HEK293 (cell line): Measurements from ENCODE around the gene FILIP1.

Source experiments
- CTCF ChIA-PET: fragments of 350-600 bp; formaldehyde crosslinking; extraction: SDS; loops from one replicate; lab custom pipeline; 2021; ENCODE audit warnings: antibody characterized with exemption; lab: Yijun Ruan, JAX
- POLR2A ChIA-PET: fragments of 300-600 bp; formaldehyde crosslinking; extraction: SDS; loops from one replicate; lab custom pipeline; 2020; ENCODE audit warnings: antibody characterized with exemption, inconsistent platforms; lab: Yijun Ruan, JAX
- H3K27ac ChIP-seq: fragments of 200-500 bp; sonication (Bioruptor generic); 2 replicates; pipeline ENCODE4 v1.5.1; 2014; ENCODE audit warnings: low read depth, low read length, control low read depth, inconsistent platforms; ENCODE audit errors: extremely low read depth
- H3K36me3 ChIP-seq, 2 experiments: fragments of 200-500 bp in 1 of 2; sonication (Bioruptor generic) in 1 of 2; 1 replicate in 1 of 2; 2 replicates in 1 of 2; pipeline ENCODE4 v1.5.1; 2014 to 2017; ENCODE audit warnings: inconsistent platforms in 2 of 2, low read length in 2 of 2; ENCODE audit not compliant: control insufficient read depth in 2 of 2, insufficient read depth in 1 of 2
- H3K4me1 ChIP-seq: fragments of 200-500 bp; sonication (Bioruptor generic); 2 replicates; pipeline ENCODE4 v1.5.1; 2014; ENCODE audit warnings: mild to moderate bottlenecking, low read length, inconsistent platforms; ENCODE audit not compliant: control insufficient read depth, insufficient read depth
- H3K4me3 ChIP-seq: 2 replicates; pipeline ENCODE4 v1.5.1; 2011; ENCODE audit warnings: low read depth, mild to moderate bottlenecking, control low read depth, low read length, moderate library complexity
- H3K9me3 ChIP-seq: fragments of 200-500 bp; sonication (Bioruptor generic); 2 replicates; pipeline ENCODE4 v1.5.1; 2014; ENCODE audit warnings: low read depth, low read length, inconsistent platforms; ENCODE audit not compliant: control insufficient read depth, insufficient read depth
- EGR2 ChIP-seq: fragments of 450-650 bp; formaldehyde crosslinking; IDR thresholded peaks from 2 replicates; pipeline ENCODE4 v1.5.1; 2016; ENCODE audit warnings: low read depth, missing biosample characterization, missing genetic modification characterization
- GLI4 ChIP-seq: fragments of 450-650 bp; formaldehyde crosslinking; IDR thresholded peaks from 2 replicates; pipeline ENCODE4 v1.5.1; 2016; ENCODE audit warnings: missing biosample characterization, missing genetic modification characterization
- KLF9 ChIP-seq: fragments of 450-650 bp; formaldehyde crosslinking; IDR thresholded peaks from 2 replicates; pipeline ENCODE4 v1.5.1; 2016; ENCODE audit warnings: missing biosample characterization, missing genetic modification characterization, low read depth
- YY1 ChIP-seq: fragments of 450-650 bp; formaldehyde crosslinking; IDR thresholded peaks from 2 replicates; pipeline ENCODE4 v1.5.1; 2018; ENCODE audit warnings: missing biosample characterization, missing genetic modification characterization
- ZIC2 ChIP-seq: fragments of 450-650 bp; formaldehyde crosslinking; IDR thresholded peaks from 2 replicates; pipeline ENCODE4 v1.5.1; 2016; ENCODE audit warnings: missing biosample characterization, missing genetic modification characterization
- ZNF121 ChIP-seq: fragments of 450-650 bp; formaldehyde crosslinking; IDR thresholded peaks from 2 replicates; pipeline ENCODE4 v1.5.1; 2016; ENCODE audit warnings: missing biosample characterization, missing genetic modification characterization
- ZNF146 ChIP-seq: fragments of 450-650 bp; formaldehyde crosslinking; IDR thresholded peaks from 2 replicates; pipeline ENCODE4 v1.5.1; 2016; ENCODE audit warnings: missing biosample characterization, missing genetic modification characterization
- ZNF174 ChIP-seq: fragments of 450-650 bp; formaldehyde crosslinking; IDR thresholded peaks from 2 replicates; pipeline ENCODE4 v1.5.0; 2017; ENCODE audit warnings: missing biosample characterization, mild to moderate bottlenecking, missing genetic modification characterization
- ZNF175 ChIP-seq: fragments of 450-650 bp; formaldehyde crosslinking; IDR thresholded peaks from 2 replicates; pipeline ENCODE4 v1.5.1; 2016; ENCODE audit warnings: missing biosample characterization, missing genetic modification characterization
- ZNF433 ChIP-seq: fragments of 450-650 bp; formaldehyde crosslinking; IDR thresholded peaks from 2 replicates; pipeline ENCODE4 v1.5.1; 2016; ENCODE audit warnings: missing biosample characterization, missing genetic modification characterization, low read depth
- ZNF473 ChIP-seq: fragments of 450-650 bp; formaldehyde crosslinking; IDR thresholded peaks from 2 replicates; pipeline ENCODE4 v1.5.1; 2017; ENCODE audit warnings: missing biosample characterization, missing genetic modification characterization
- ZNF610 ChIP-seq: fragments of 450-650 bp; formaldehyde crosslinking; IDR thresholded peaks from 2 replicates; pipeline ENCODE4 v1.5.1; 2016; ENCODE audit warnings: missing biosample characterization, missing genetic modification characterization, borderline replicate concordance
- ZNF677 ChIP-seq: fragments of 450-650 bp; IDR thresholded peaks from 2 replicates; pipeline ENCODE4 v1.5.0; 2018; ENCODE audit warnings: missing biosample characterization, mild to moderate bottlenecking, missing genetic modification characterization, moderate library complexity
- ZNF76 ChIP-seq: fragments of 450-650 bp; formaldehyde crosslinking; IDR thresholded peaks from 2 replicates; pipeline ENCODE4; 2016; ENCODE audit warnings: low read depth, missing biosample characterization, missing genetic modification characterization, borderline replicate concordance
- TF ChIP-seq, protein P1 (sequence below): fragments of 450-650 bp; formaldehyde crosslinking; IDR thresholded peaks from 2 replicates; pipeline ENCODE4 v1.5.1; 2016; ENCODE audit warnings: missing biosample characterization, missing genetic modification characterization
- TF ChIP-seq, protein P2 (sequence below): fragments of 450-650 bp; formaldehyde crosslinking; conservative IDR thresholded peaks from 2 replicates; pipeline ENCODE4 v1.5.1; 2016; ENCODE audit warnings: low read depth, missing biosample characterization, missing genetic modification characterization
- TF ChIP-seq, protein P3 (sequence below): fragments of 450-650 bp; formaldehyde crosslinking; IDR thresholded peaks from 2 replicates; pipeline ENCODE4 v1.5.1; 2016; ENCODE audit warnings: missing biosample characterization, missing genetic modification characterization, borderline replicate concordance
- TF ChIP-seq, protein P4 (sequence below): fragments of 450-650 bp; formaldehyde crosslinking; IDR thresholded peaks from 2 replicates; pipeline ENCODE4 v1.5.1; 2016; ENCODE audit warnings: missing biosample characterization, missing genetic modification characterization
- TF ChIP-seq, protein P5 (sequence below): fragments of 450-650 bp; formaldehyde crosslinking; optimal IDR thresholded peaks from 2 replicates; pipeline ENCODE3; 2016; ENCODE audit warnings: missing biosample characterization, mild to moderate bottlenecking, missing genetic modification characterization

FILIP1 gene

DNA sequence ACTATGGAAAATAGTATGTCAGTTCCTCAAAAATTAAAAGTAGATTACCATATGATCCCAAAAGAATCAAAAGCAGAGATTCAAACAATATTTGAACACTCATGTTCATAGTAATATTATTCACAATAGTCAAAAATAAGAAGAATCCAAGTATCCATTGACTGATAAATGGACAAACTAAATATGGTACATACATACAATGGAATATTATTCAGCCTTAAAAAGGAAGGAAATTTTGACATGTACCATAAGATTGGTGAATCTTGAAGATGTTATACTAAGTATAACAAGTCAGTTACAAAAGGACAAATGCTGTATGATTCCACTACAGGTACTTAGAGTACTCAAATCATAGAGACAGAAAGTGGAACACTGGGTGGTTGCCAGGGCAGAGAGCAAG is 120.7 kb downstream of the FILIP1 start:
- POLR2A ChIA-PET = no interaction called here
- CTCF ChIA-PET = interaction anchor here (0.6 to 0.7 kb wide), 3 partner anchors 13 to 720 kb away, joined by 3 read pairs; no protein-coding TSS in a partner anchor
- no peak overlapping the region for H3K27ac ChIP-seq
- H3K4me3 ChIP-seq = no peak overlapping the region
- no peaks in the 10 kb centered on the region for H3K9me3 ChIP-seq
- H3K4me1 ChIP-seq = peaks cover 6% of the 10 kb centered on the region
- peak; percentile 59 for TF ChIP-seq ZNF146 (tag by site-specific recombination)
- no peak for TF ChIP-seq ZNF433 (tag by site-specific recombination)
- no peaks in the 10 kb centered on the region for H3K36me3 ChIP-seq

DNA sequence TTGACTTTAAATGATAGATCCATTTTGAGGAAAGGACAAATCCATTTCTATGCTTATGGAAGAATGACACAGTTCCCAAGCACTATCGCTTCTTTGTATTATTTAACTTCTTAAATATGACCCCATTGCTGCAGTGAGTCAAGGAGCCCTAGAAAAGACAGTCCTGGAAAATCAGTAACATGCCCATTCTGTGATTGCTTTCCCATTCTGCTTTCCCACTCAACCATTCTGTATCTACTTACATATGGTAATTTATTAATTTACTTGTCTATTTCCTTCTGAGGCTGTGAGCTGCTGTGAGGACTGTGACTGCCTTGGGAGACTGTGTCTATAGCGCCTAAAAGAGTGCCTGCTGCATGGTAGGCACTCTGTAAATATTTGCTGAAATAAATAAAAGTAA is 123.6 kb downstream of the FILIP1 start:
- H3K9me3 ChIP-seq = no peaks in the 10 kb centered on the region
- ChIA-PET CTCF (interaction anchor here (0.6 to 5.5 kb wide), 16 partner anchors 10 to 181 kb away, joined by 3 to 93 read pairs (median 10); no protein-coding TSS in a partner anchor), POLR2A (interaction anchor here (1.0 kb wide), 1 partner anchor 12 kb away, joined by 3 read pairs; no protein-coding TSS in a partner anchor)
- no peak overlapping the region for H3K4me3 ChIP-seq
- H3K27ac ChIP-seq = no peak overlapping the region
- no peaks in the 10 kb centered on the region for H3K36me3 ChIP-seq
- H3K4me1 ChIP-seq = no peaks in the 10 kb centered on the region
- TF ChIP-seq KLF9 (tag by site-specific recombination) (no peak), GLI4 (no peak), ZNF175 (tag by site-specific recombination) (no peak), ZNF76 (tag by site-specific recombination) (no peak), ZNF174 (no peak), YY1 (no peak), ZNF121 (tag by site-specific recombination) (no peak), ZNF610 (no peak), EGR2 (no peak), ZNF473 (no peak), ZIC2 (tag by site-specific recombination) (no peak), ZNF677 (tag by site-specific recombination) (no peak)
- TF ChIP-seq, protein P1, sequence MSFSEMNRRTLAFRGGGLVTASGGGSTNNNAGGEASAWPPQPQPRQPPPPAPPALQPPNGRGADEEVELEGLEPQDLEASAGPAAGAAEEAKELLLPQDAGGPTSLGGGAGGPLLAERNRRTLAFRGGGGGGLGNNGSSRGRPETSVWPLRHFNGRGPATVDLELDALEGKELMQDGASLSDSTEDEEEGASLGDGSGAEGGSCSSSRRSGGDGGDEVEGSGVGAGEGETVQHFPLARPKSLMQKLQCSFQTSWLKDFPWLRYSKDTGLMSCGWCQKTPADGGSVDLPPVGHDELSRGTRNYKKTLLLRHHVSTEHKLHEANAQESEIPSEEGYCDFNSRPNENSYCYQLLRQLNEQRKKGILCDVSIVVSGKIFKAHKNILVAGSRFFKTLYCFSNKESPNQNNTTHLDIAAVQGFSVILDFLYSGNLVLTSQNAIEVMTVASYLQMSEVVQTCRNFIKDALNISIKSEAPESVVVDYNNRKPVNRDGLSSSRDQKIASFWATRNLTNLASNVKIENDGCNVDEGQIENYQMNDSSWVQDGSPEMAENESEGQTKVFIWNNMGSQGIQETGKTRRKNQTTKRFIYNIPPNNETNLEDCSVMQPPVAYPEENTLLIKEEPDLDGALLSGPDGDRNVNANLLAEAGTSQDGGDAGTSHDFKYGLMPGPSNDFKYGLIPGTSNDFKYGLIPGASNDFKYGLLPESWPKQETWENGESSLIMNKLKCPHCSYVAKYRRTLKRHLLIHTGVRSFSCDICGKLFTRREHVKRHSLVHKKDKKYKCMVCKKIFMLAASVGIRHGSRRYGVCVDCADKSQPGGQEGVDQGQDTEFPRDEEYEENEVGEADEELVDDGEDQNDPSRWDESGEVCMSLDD = no peak
- TF ChIP-seq, protein P2, sequence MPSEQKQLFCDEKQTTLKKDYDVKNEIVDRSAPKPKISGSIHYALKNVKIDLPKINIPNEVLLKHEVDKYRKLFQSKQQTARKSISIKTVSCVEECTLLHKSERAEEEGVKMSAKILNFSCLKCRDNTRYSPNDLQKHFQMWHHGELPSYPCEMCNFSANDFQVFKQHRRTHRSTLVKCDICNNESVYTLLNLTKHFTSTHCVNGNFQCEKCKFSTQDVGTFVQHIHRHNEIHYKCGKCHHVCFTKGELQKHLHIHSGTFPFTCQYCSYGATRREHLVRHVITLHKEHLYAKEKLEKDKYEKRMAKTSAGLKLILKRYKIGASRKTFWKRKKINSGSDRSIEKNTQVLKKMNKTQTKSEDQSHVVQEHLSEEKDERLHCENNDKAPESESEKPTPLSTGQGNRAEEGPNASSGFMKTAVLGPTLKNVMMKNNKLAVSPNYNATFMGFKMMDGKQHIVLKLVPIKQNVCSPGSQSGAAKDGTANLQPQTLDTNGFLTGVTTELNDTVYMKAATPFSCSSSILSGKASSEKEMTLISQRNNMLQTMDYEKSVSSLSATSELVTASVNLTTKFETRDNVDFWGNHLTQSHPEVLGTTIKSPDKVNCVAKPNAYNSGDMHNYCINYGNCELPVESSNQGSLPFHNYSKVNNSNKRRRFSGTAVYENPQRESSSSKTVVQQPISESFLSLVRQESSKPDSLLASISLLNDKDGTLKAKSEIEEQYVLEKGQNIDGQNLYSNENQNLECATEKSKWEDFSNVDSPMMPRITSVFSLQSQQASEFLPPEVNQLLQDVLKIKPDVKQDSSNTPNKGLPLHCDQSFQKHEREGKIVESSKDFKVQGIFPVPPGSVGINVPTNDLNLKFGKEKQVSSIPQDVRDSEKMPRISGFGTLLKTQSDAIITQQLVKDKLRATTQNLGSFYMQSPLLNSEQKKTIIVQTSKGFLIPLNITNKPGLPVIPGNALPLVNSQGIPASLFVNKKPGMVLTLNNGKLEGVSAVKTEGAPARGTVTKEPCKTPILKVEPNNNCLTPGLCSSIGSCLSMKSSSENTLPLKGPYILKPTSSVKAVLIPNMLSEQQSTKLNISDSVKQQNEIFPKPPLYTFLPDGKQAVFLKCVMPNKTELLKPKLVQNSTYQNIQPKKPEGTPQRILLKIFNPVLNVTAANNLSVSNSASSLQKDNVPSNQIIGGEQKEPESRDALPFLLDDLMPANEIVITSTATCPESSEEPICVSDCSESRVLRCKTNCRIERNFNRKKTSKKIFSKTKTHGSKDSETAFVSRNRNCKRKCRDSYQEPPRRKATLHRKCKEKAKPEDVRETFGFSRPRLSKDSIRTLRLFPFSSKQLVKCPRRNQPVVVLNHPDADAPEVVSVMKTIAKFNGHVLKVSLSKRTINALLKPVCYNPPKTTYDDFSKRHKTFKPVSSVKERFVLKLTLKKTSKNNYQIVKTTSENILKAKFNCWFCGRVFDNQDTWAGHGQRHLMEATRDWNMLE (tag by site-specific recombination) = no peak
- TF ChIP-seq, protein P3, sequence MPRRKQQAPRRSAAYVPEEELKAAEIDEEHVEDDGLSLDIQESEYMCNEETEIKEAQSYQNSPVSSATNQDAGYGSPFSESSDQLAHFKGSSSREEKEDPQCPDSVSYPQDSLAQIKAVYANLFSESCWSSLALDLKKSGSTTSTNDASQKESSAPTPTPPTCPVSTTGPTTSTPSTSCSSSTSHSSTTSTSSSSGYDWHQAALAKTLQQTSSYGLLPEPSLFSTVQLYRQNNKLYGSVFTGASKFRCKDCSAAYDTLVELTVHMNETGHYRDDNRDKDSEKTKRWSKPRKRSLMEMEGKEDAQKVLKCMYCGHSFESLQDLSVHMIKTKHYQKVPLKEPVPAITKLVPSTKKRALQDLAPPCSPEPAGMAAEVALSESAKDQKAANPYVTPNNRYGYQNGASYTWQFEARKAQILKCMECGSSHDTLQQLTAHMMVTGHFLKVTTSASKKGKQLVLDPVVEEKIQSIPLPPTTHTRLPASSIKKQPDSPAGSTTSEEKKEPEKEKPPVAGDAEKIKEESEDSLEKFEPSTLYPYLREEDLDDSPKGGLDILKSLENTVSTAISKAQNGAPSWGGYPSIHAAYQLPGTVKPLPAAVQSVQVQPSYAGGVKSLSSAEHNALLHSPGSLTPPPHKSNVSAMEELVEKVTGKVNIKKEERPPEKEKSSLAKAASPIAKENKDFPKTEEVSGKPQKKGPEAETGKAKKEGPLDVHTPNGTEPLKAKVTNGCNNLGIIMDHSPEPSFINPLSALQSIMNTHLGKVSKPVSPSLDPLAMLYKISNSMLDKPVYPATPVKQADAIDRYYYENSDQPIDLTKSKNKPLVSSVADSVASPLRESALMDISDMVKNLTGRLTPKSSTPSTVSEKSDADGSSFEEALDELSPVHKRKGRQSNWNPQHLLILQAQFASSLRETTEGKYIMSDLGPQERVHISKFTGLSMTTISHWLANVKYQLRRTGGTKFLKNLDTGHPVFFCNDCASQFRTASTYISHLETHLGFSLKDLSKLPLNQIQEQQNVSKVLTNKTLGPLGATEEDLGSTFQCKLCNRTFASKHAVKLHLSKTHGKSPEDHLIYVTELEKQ = no peak
- TF ChIP-seq, protein P4, sequence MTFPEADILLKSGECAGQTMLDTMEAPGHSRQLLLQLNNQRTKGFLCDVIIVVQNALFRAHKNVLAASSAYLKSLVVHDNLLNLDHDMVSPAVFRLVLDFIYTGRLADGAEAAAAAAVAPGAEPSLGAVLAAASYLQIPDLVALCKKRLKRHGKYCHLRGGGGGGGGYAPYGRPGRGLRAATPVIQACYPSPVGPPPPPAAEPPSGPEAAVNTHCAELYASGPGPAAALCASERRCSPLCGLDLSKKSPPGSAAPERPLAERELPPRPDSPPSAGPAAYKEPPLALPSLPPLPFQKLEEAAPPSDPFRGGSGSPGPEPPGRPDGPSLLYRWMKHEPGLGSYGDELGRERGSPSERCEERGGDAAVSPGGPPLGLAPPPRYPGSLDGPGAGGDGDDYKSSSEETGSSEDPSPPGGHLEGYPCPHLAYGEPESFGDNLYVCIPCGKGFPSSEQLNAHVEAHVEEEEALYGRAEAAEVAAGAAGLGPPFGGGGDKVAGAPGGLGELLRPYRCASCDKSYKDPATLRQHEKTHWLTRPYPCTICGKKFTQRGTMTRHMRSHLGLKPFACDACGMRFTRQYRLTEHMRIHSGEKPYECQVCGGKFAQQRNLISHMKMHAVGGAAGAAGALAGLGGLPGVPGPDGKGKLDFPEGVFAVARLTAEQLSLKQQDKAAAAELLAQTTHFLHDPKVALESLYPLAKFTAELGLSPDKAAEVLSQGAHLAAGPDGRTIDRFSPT (tag by site-specific recombination) = no peak
- TF ChIP-seq, protein P5, sequence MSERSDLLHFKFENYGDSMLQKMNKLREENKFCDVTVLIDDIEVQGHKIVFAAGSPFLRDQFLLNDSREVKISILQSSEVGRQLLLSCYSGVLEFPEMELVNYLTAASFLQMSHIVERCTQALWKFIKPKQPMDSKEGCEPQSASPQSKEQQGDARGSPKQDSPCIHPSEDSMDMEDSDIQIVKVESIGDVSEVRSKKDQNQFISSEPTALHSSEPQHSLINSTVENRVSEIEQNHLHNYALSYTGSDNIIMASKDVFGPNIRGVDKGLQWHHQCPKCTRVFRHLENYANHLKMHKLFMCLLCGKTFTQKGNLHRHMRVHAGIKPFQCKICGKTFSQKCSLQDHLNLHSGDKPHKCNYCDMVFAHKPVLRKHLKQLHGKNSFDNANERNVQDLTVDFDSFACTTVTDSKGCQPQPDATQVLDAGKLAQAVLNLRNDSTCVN (tag by site-specific recombination) = no peak
